GF-D8 (cell line): ENCODE measurements around the gene METTL4.
"Not testable (repeated sequence)": the region's sequence is repeated elsewhere in the genome, so short reads cannot be mapped to it uniquely, and the experiment has no call there.

ENCODE experiments used
- DNase-seq: peaks from one replicate; lab custom pipeline; 2025; lab: John Stamatoyannopoulos, UW

METTL4 gene

GRCh38 chr18:2559249-2559648 lies 12.1 kb downstream of the METTL4 start:
- no peak for DNase-seq

- no peak for DNase-seq
These were observed 13.8 kb downstream of the METTL4 start for GRCh38 chr18:2557536-2557935.

DNA sequence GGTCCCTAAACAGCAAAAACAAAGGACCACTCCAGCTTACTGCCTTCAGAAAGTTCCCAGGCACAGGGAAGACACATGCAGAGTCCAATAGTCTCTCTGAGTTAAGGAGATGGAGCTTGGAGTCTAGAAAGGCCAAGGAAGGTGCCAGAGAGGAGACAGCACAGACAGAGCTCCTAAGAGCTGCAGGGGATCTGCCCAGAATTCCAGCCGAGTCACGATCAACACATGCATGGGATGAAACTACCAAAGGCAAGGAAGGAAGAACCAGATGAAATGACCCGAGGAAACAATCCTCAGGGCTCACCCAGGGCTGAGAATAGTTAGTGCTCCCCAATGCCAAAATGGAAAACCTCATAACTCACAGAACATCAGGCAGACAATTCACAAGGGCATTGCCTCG lies 15.4 kb downstream of the METTL4 start:
- no peak for DNase-seq

DNA sequence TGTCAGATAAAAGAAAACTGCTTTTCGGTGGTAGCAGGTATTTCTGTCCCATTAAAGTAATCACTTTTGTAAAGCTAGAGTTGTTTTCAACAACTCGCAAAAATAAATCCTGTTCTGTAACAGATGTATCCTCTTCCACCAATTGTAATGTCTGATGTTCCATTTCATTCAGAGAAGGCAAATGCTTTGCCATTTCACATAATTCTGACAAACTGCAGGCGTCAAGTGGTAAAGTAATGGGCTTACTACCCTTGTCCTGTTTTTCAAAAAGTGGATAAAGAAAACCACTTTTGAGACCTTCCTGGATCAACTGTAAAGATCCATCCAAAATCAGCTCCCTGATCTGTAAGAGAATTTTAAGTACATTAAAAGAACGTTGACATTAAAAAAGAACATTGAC lies 16.6 kb downstream of the METTL4 start:
- DNase-seq = no peak

DNA sequence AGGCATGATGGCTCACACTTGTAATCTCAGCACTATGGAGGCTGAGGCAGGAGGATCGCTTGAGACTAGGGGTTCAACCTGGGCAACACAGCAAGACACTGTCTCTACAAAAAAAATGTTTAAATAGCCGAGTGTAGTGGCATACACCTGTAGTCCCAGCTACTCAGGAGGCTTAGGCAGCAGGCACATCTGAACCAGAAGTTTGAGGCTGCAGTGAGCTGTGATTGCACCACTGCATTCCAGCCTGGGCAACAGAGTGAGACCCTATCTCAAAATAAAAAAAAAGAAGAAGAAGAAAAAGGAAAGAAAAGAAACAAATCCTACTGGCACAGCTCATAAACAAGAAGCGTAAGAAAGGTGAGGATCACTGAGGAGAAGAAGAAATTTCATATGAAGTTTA lies 19.9 kb downstream of the METTL4 start:
- no peak for DNase-seq

DNA sequence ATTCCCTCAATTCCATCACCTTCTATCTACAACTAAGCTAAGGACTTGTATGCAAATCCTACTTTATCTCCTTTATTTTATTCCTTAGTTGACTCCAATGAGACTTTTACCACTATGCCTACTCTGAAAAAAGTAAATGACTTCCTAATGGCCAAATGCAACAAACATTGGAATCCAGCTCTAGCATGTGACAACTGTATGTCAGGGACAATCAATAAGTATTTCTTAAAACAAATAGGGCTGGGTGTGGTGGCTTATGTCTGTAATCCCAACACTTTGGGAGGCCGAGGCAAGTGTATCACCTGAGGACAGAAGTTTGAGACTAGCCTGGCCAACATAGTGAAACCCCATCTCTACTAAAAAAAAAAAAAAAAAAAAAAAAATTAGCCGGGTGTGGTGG lies 21.8 kb downstream of the METTL4 start:
- no peak for DNase-seq

DNA sequence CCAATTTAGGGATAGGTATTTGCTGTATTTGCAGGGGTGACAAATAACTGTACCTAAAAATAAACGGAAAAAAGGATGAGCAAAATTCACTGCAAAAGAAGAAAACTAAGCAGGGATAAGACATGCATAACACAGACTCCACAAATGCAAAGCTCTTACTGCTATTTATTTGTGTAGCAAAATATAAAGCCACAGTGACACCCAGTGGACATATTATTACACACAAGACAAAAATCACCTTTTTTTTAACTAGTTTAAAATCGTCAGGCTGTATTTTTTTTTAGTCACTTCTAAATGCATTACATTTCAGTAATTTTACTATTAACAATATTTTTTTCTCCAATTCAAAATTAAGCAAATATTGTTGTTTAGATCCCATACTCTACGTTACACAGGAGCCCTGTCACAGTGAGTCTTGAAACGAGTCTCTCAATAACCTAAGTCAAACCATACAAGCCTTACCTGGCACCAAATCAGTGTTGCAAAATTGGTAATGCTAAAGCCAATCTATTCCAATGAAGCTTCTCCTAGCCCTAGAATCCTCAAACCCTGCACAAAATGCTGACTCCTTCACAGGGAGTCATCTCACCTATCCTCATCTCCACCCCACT lies 23.7 kb downstream of the METTL4 start:
- peak; percentile 44 for DNase-seq

DNA sequence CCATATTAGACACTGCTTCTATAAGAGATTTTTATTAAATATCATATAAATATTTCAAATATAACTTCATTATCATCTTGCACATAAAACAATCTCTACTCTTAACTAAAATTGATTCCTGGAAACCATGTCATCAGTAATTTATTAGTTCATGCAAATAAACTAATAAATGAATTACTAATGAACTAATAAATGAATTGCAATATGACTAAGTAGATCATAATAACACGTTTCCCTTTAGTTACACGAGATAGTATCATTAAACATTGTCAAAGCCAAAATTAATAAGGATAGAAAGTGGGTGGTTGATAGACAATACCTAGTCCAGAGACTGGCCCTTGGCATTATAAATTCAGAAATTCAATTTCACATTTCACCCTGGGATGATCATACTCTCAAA lies 26.1 kb downstream of the METTL4 start:
- no peak for DNase-seq

DNA sequence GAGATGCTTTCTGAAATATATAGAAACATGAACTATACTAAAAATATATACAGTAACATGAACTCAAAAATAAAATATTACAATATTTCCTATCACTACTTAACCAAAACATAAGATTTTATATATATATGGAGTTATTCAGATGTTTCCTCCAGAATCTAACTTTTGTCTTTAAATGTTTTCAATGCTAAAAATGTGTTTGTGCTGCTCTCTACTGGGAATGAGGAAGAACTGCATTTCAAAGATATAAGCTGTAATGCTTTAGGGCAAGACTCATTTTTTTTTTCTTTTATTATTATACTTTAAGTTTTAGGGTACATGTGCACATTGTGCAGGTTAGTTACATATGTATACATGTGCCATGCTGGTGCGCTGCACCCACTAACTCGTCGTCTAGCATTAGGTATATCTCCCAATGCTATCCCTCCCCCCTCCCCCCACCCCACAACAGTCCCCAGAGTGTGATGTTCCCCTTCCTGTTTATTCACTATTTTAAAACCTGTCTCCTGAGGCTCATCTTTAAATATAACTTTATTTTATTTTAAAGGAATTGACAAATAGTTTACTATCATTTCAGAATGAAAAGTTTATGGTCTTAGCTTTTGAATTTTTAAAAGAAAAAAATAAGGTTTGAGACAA lies 29.3 kb downstream of the METTL4 start:
- peak; percentile 35 for DNase-seq

- DNase-seq = no peak
These were observed 30.7 kb downstream of the METTL4 start for GRCh38 chr18:2540575-2540974.

- DNase-seq = no peak
These were observed 32.5 kb downstream of the METTL4 start for GRCh38 chr18:2538844-2539243.

GRCh38 chr18:2538236-2538635 lies 33.1 kb downstream of the METTL4 start:
- no peak for DNase-seq

DNA sequence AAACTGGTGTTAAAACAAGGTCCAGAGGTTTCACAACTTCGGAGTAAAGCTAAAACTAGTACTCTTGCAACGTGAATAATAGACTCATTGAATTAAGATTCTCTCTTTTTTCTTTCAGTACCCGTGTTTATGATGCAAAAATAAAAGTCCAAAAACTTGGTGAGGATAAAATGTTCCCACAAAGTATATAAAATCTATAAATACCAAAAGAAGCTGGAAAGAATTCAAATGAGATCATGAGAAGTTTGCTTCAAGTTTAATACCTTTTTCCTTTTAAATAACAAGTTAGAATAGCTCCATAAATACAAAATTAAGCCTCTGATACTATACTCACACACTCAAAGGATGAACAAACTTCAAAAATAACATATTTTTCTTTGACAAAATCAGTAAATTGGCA lies 34.0 kb downstream of the METTL4 start:
- DNase-seq = no peak

- no peak for DNase-seq
These were observed 34.8 kb downstream of the METTL4 start for GRCh38 chr18:2536493-2536892.

DNA sequence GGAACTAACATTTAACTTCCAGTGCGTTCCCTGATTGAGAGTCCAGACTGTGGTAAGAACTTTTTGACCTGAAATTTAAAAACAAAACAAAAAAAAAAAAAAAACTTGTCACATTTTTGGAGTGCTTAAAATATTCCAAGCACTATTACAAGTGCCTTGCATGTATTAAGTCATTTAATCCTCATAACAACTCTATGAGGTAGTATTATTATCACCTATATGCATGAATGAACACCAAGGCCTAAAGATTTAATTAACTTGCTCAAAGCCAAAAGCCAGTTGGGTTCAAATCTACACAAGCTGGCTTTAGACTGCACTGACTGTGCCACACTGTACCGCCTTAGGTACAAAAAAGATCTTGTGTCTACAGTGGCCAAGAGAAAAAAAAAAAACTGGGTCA lies 35.2 kb downstream of the METTL4 start:
- no peak for DNase-seq

DNA sequence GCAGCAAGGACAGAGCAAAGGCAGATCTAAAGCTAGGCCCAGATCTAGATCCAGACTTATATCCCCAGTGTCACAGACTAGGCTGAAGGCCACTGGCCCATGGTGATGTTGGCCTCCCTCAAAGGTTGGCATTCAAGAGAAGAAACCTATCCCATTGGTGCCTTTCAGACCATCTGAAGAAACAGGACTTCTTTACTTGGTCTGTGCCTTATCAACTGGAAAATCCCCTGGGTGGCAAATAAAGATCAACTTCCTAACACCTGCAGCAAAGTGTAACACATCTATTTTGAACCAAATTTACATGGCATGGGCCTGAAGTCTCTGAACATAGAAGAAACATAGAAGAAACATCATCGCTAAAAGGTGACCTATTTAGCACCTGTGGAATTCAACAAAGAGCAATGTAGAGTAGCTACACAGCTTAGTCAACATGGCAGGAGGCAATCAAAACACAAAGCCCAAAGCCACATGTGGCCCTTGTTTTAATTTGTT lies 35.8 kb downstream of the METTL4 start:
- DNase-seq = no peak

DNA sequence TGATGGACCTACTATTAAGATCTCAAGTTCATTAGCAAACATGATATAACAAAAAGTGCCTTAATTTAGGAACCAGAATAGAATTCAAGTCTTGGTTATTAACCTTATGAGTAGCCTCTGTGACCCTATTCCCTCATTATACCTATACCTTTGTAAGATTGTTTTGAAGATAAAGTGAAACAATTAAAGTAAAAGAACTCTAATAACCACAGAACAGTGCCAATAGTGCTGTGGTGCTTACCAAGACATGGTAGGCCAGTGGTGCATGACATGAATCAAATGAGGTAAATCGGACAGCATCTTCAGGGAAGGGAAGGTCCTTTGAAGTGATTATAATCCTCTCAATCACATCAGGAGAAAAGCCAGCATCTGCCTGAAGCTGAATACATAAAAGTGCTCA lies 36.4 kb downstream of the METTL4 start:
- no peak for DNase-seq

DNA sequence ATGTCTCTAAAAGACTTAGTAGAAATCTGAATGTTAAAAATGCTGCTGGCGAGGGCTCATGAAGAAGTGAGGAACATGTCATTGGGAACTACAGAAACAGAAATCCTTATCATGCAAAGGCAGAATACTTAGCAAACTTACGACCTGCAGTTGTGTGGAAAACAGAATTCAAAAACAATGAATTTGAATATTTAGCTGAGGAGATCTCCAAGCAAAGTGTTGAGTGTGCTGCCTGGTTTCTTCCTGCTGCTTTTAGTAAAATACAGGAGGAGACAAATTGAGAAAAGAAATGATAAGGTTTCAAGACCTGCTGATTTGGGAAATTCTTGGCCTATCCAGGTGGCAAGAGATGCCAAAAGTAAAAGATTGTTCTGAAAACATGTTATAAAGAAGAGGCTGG lies 38.5 kb downstream of the METTL4 start:
- DNase-seq = no peak

DNA sequence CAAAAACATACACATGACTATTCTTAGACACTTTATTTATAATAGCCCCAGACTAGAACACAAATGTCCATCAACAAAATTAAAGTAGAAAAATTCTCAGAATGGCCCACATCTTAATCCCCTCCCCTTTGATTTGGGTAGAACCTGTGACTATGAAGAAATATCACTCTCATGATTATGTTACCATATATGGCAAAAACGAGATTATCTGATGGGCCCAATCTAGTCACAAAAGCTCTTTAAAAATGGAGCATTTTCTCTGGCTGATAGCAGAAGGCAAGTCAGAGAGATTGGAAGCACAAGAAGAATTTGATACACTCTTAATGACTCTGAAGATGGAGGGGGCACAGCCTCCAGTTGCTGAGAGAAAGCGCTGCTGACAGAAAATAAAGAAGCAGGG lies 39.6 kb downstream of the METTL4 start:
- DNase-seq = no peak

- DNase-seq = no peak
These were observed 42.2 kb downstream of the METTL4 start for GRCh38 chr18:2529154-2529553.

GRCh38 chr18:2526329-2526728 lies 45.0 kb downstream of the METTL4 start:
- no peak for DNase-seq

- not testable (repeated sequence) for DNase-seq
These were observed 46.5 kb downstream of the METTL4 start for GRCh38 chr18:2524794-2525198.

DNA sequence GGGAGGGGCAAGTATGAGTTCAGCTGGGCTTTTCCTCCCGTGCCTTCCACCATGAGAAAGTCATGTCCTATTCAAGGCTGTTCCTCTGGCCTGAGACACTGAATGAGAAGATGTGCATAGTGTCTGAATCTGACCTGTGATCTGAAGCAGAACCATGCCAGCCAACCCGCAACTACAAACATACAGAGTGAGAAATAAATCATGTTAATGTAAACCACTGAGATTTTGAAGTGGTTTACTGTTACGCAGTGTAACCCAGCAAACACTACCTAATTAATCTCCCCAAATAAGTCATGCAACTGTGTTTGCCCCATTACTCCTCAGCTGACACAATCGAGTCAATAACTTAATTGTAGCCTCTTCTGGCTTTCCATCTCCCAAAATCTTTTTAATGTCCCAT lies 49.2 kb downstream of the METTL4 start:
- no peak for DNase-seq

DNA sequence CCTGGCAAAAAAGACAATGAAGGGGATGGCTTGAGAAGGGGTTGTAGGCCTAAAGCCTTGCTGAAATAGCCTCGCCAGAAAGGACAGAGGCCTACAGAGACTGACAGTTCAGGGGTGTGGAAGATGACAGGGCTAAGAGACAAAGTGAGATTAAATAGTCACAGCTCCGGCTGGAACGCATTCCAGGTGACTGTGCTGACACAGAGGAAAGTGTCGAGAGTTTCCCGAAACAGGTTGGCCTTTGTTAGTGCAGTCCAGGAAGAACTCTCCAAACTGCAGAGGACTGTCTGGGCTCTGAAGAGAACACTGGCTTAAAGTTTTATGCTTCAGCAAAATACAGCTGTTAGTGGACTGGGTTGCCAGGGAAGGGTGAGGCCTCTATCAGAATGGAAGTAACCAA lies 52.8 kb downstream of the METTL4 start:
- no peak for DNase-seq
